CD4-positive, alpha-beta T cell treated with Interleukin-21 for 1 hour (primary cell): ENCODE results near the gene ZNF668.

ENCODE experiments used
- DNase-seq: peaks from one replicate; pipeline ENCODE4 v3.0.0-alpha.2; 2020

The ZNF668 gene

DNA sequence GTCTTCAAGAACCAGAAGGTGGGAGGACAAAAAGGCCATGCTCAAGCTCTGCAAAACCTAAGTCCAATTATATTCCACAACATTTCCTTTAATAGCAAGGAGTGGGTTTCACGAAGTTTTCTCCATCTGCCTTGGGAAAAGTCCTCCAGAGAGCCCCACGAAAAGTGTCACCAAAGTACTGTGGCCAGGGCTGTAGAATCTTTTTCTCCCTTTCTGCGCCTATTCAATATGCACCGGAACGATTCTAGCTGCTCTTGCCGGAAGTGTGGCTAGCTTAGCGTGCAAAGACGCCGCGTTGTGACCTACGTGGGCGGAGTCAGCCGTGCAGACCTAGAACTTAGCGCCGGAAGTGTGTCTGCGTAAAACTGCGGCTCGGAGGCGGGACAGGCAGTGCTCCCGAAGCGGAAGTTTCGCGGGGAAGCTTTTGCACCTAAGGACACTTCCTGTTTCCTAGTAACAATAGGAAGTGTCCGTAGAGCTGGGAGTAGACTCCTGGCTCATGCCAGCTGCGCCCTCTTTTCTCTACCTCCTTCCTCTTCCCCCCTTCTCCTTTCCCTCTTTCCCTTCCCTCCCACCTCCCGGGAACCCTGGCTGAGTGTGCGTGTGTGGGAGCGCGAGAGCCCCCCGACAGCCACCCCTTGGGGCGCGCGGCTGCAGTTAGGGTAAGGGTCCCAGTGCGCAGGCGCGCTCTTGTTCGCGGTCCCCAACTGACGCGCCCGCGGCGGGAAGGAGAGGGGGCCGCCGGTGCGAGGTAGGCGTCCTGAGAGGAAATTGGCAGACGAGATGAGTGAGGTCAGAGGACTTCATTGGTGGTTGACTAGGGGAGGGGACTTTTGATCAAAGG, at the start of gene ZNF668, which contains the start of gene ZNF646:
Gene ZNF668 (minus strand): TSS at position 271 of the 844 bp plus-strand sequence. CDS start 9,781 bp downstream, outside the sequence.
Gene ZNF646 (plus strand): TSS at position 453 of the 844 bp plus-strand sequence. CDS start 1,903 bp downstream, outside the sequence.
- DNase-seq, result peak; percentile 99

DNA sequence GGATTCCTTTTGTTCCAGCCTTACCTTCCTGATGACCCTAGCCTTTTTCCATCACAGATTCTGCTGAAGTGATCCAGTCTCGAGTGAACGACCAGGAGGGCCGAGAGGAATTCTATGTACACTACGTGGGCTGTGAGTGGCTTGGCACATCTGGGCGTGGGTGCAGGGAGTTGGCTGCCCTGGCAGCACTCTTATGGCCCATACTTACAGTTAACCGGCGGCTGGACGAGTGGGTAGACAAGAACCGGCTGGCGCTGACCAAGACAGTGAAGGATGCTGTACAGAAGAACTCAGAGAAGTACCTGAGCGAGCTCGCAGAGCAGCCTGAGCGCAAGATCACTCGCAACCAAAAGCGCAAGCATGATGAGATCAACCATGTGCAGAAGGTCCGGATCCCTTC, 46.1 kb upstream of the ZNF668 start:
- DNase-seq, result no peak

DNA sequence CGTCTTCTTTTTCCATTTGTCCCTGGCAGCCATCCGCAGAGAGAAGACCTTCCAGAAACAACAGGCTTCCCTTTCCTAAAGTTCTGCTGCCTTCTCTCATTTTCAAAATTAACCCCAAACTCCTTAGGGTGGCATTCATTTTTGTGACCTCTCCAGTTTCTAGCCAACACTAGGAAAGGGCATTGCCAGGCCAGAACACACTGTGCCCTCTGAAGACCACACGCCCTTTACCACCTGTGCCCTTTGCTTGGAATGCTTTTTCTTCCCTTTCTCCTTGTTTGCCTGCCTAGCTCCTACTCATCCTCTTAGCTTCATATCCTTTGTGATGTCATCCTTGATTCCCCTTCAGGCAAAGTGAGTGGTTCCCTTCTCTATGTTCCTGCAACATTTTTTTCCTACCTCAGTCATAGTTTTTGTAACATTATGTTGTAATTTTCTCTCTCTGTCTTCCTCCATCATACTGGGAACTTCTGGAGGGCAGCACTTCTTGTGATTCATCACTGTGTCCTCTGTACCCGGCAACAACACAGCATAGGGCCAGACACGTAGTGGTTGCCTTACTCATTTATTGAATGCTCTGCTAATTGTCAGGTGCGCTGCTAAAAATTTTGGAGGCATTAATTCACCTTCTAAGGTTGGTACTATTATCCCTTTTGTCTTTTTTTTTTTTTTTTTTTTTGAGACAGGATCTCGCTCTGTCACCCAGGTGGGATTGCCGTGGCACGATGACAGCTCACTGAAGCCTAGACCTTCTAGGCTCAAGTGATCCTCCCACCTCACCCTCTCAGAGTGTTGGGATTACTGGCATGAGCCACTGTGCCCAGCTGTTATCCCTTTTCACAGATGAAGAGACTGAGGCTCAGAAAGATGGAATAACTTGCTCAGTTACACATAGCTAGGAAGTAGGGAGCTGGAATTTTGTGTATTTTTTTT, 44.4 kb upstream of the ZNF668 start:
- DNase-seq, result no peak

DNA sequence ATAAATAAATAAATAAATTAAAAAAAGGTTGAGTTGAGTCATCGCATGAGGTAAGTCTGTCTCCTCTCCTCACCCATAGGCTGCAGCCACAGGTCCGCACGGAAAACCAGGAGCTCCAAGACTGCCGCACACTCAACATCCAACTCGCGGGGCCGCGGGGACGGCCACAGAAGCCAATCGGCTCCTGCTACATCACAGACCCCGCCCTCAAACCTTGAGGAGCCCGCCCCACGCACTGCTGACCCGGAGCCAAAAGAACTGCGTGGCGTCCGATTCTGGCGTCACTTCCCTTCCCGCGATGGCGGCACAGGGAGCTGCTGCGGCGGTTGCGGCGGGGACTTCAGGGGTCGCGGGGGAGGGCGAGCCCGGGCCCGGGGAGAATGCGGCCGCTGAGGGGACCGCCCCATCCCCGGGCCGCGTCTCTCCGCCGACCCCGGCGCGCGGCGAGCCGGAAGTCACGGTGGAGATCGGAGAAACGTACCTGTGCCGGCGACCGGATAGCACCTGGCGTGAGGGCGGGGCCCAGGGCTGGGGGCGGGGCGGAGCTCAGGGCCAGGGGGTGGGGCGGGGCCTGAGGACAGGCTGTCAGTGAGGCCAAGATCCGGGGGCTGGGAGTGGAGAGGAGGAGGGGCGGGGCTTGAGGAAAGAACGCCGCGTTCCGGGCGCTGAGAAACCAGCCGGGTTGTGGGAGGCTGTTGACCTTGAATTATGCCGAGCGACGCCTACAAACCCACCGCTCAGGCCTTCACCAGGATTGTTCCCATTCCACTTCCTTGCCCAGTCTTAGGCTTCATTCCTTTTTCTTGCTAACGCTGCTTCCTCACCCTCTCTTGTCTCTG, 43.6 kb upstream of the ZNF668 start, which contains the start of gene KAT8:
Gene KAT8 (plus strand): TSS at position 281 of the 839 bp plus-strand sequence. CDS start 18 bp downstream, at position 299.
- DNase-seq, result peak; percentile 98

DNA sequence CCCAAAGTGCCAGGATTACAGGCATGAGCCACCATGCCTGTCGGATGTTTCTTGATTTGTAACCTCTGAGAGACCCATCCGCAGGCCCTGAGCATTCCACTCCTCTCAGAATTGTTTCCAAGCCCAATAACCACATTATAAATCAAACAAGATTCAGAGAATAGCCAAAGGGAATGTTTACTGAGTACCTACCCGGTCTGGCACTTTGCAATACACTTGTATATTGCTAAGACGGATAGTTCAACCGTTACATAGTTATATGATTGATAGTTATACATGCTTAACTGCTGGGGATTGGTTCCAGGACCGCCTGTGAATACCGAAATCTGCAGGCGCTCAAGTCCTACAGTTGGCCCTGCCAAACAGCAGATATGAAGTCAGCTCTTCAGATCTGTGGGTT, 40.4 kb upstream of the ZNF668 start:
- DNase-seq, result no peak

DNA sequence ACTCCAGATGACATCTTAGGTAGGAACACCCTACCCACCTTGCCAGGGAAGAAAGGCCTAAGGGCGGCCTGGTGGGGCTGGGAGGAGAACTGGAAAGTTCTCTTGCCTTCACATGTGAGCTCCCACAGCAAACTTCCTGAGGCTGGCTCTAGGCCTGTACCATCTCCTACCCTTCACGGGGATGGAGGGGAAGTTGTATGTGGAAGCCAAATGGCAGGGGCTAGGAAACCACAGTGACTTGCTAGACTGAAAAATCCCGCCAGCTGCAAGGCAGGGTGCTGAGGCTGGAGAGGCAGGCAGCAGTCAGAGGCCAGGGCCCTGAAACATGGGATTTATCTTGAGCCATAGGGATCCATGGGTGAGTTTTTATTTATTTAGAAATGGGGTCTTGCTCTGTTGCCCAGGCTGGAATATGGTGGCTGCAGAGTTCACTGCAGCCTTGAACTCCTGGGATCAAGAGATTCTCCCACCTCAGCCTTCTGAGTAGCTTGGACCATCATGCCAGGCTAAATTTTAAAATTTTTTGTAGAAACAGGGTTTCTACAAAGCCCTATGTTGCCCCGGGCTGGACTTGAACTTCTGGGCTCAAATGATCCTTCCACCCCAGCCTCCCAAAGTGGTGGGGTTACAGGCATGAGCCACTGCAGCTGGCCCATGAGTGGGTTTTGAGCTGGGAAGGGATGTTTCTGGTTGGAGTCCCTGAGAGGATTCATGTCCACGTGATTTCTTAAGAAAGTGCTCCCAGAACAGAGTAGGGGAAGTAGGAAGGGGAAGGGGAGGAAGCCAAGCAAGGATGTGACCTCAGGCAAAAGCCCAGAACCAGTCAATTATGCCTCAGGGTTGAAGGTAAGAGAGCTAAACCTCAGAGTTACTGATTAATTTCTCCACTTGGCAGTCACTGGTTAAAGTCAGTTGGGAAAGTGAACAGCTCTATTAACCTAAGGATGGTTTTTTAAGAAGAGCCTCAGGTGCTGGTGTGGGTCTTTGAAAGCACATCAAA, 39.4 kb upstream of the ZNF668 start:
- no peak for DNase-seq

DNA sequence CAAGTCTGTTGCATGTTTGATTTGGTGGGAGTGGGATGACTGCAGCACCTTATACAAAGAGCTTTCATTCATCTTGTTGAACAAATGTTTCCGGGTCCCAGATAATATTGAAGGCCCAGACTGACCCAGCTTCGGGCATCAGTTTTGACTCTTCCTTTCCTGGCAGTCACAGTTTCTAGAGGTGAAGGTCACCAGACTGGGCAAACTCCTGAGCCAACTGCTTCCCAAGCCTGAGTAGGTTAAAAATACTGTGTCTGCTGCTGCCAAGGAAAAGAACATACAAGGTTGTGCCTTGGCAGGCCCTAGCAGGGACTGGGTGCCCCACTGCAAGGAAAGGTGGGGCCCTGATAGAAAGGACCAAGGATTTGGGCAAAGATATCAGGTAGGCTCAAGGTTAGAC, 38.7 kb upstream of the ZNF668 start:
- no peak for DNase-seq

DNA sequence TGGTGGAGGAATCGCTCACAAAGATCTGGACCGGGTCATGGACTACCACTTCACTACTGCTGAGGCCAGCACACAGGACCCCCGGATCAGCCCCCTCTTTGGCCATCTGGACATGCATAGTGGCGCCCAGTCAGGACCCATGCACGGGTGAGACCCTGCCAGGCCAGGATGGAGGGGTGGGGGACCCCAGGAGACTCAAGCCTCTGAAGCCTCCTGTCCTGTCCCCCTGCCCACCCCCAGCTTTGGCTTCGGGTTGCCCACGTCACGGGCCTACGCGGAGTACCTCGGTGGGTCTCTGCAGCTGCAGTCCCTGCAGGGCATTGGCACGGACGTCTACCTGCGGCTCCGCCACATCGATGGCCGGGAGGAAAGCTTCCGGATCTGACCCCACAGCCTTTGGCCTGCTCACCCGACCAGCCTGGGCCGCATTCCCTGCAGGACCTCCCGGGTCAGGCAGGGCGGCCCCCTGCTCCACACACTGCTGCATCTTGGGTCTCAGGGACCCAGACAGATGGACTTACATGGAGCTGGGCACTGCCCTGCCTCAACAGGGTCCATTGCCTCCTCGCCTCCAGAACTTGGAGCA, 37.9 kb upstream of the ZNF668 start:
- no peak for DNase-seq

DNA sequence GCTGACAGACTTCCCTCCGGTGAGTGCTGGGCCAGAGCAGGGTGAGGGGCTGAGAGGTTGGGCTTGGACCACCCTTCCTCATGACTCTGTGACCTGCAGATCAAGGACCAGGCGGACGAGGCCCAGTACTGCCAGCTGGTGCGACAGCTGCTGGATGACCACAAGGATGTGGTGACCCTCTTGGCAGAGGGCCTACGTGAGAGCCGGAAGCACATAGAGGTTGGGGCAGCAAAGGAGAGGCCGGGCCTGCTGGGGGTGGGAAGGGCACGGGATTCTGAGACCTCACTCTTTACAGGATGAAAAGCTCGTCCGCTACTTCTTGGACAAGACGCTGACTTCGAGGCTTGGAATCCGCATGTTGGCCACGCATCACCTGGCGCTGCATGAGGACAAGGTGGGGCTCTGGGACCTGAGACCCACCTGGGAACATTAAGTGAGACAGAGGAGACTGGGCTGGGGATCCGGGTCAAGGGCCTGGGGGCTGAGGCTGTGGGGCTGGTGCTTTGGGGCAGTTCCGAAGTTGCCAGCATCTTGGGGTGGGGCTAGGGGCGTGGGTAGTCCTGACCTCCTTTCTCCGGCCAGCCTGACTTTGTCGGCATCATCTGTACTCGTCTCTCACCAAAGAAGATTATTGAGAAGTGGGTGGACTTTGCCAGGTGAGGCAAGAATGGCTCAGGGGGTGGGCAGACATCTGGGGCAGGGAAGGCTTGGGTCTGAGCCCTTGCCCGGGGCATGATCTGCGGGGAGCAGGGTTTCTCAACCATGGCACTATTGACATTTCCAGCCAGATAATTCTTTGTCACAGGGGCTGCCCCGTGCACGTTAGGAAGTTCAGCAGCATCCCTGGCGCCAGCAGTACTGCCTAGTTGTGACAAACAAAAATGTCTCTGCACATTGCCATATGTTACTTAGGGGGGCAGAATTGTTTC, 36.3 kb upstream of the ZNF668 start:
- no peak for DNase-seq

DNA sequence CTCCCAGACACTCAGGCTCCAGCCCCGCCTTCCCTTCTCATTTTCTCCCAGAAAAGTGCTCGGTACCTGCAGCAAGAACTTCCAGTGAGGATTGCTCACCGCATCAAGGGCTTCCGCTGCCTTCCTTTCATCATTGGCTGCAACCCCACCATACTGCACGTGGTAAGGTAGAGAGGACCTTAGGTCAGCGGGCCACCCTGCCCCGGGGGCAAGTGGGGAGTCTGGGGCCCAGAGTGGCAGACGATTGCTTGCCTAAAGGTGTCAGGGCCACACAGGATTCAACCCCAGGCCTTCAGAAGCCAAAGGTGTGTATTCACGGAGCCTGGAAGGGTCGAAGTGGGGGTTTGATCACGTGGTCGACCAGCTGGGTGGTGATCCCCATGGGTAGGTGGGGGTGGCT, 35.6 kb upstream of the ZNF668 start:
- no peak for DNase-seq

DNA sequence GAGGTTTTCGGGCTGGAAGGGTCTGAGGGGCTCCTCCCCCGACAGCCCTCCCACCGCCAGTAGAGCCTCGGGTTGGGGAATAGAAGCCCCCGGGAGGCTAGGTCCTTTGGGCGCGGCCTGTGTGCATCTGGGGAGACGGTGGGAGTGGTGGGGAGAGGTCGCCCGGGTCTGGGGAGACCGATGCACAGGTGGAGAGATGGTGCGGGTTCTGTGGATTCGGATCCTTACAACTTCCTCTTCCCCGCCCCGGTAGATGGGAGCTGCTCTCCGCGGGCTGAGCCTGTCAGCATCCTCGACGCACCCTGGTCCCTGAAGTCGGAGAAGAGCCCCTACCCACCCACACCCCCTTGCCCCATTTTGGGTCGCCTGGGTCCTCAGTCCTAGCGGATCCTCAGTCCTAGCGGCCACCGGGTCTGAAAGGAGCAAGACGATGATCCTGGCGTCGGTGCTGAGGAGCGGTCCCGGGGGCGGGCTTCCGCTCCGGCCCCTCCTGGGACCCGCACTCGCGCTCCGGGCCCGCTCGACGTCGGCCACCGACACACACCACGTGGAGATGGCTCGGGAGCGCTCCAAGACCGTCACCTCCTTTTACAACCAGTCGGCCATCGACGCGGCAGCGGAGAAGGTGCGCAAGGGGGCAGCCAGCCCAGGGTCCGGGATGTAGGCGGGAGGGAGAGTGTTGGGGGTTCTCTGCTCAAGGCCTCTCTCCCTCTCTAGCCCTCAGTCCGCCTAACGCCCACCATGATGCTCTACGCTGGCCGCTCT, 34.9 kb upstream of the ZNF668 start:
- DNase-seq, result no peak

DNA sequence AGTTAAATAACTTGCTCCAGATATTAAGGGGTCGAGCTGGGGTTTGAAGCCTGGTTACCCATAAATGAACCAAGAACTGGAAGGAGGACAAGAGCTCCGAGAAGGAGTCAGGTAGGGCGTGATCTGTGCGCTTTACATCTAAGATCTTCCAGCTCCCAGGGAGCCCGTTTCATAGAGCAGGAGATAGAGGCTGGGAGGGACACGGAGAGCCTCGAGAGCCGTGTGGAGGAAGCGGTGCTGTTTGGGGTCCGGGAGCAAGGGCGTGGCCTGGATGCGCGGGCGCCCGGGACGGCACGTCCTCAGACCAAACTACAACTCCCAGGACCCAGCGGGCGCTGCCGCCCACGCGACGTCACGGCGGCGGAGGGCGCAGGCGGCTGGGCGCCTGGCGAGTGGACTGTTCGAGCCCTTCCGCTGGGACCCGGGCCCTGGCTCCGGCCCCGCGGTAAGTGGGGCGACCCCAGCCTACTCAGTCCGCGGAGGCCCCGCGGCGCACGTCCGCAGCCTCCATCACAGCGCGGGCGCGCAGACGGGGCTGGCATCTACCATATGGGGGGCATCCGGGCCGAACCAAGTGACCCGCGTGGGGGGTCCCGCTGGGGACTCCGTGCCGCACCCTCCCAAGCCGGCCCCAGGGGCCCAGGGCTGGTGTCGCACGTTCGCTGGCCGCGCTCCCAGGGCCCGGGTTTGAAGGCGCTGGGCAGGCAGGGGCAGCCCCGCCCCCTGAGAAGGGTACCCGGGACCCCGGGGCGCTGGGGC, 34.2 kb upstream of the ZNF668 start, which contains the start of gene BCKDK:
Gene BCKDK (plus strand): TSS at position 352 of the 759 bp plus-strand sequence. CDS start 838 bp downstream, outside the sequence.
- peak; percentile 64 for DNase-seq

DNA sequence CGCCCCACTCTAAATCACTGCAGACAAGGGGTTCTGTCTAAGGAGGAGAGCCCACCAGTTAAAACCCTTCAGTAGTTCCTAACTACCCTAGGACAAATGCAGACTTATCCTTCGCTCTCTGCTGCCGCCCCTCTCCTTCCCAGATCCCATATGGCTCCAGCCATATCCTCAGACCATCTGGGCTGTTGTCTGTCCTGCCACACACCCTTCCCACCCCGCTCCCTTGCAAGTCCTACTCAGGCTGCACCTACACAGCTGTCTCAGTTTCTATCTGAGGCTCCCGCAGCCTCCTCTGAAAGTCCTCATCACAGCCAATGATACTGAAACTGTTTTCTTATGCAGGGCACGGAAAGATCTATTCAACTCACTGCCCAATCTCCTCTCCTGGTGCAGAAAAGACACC, 33.4 kb upstream of the ZNF668 start:
- DNase-seq, result no peak

DNA sequence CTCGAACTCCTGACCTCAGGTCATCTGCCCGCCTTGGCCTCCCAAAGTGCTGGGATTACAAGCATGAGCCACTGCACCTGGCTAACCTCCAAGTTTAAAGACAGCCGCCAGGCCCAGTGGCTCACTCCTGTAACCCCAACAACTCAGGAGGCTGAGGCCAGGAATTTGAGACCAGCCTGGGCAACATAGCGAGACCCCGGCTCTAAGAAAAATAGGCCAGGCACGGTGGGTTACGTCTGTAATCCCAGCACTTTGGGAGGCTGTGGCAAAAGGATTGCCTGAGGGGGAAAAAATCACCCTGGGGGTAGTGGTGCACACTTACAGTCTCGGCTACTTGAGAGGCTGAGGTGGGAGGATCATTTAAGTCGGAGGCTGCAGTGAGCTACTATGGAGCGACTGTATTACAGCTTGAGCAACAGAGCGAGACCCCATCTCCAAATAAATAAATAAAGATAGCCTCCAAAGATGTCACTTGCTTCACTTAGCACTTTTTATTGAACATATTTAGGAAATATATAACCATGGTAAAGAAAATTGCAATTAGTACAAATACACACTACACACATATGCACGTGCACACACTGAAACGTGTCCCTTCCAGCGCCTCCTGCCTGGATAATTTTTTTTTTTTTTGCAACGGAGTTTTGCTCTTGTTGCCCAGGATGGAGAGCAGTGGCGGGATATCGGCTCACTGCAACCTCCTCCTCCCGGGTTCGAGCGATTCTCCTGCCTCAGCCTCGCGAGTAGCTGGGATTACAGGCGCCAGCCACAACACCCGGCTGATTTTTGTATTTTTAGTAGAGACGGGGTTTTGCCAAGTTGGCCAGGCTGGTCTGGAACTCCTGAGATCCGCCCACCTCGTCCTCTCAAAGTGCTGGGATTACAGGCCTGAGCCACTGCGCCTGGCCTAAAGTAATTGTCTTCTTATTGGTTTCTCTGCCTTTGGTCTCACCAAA, 32.7 kb upstream of the ZNF668 start:
- DNase-seq, result no peak

DNA sequence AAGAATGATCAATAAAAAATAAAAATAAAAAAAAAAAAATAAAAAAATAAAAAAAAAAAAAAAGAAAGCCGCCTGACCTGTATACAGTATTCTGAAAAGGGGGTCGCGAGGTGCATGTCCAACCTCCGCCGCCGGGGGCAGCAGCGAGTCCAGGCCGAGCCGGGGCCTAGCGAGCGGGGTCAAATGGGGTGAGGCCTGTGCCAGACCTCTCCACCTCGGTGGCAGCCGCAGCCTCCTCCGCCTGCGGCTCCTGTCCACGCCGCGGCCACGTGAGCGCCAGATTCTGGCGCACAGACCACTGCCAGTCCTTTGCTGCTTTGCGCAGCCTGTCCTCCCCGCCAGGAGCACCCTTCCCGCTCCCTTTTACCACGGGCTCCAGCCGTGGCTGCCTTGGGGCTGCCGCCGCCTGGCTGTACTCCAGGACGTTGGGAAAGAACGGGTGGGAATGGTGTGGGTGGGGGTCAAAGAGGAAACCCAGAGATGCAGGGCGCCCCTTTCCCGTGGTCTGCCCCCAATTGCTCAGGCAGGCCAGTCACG, 31.7 kb upstream of the ZNF668 start:
- peak; percentile 85 for DNase-seq
